Thymus (tissue), 11 donors: Measurements from ENCODE around the gene NCKIPSD. TPM values are rescaled to one million over a fixed set of nuclear protein-coding genes. Genes with fewer than 3 reads are reported as not detected.

Source experiments
- DNase-seq, 9 donors: peaks; one replicate each; pipeline ENCODE4 v3.0.0-alpha.2; 2013; ENCODE audit warnings: low spot score in 9 of 9, low read depth in 6 of 9, missing footprints in 1 of 9
- H3K27ac ChIP-seq, 2 donors: one replicate each; pipeline ENCODE4 v1.5.1; 2013; ENCODE audit warnings: control low read depth in 1 of 2, low read depth in 1 of 2, low read length in 1 of 2, mild to moderate bottlenecking in 1 of 2, moderate library complexity in 1 of 2
- H3K27me3 ChIP-seq, 2 donors: one replicate each; pipeline ENCODE4 v1.5.1; 2013; ENCODE audit warnings: low read length in 1 of 2; ENCODE audit not compliant: control insufficient read depth in 2 of 2, insufficient read depth in 1 of 2
- H3K36me3 ChIP-seq, 2 donors: one replicate each; pipeline ENCODE4 v1.5.1; 2013; ENCODE audit warnings: low read length in 1 of 2, mild to moderate bottlenecking in 1 of 2, moderate library complexity in 1 of 2; ENCODE audit not compliant: control insufficient read depth in 2 of 2, insufficient read depth in 2 of 2
- H3K4me1 ChIP-seq, 2 donors: one replicate each; pipeline ENCODE4 v1.5.1; 2013; ENCODE audit warnings: low read length in 2 of 2; ENCODE audit not compliant: control insufficient read depth in 2 of 2, insufficient read depth in 2 of 2
- H3K4me3 ChIP-seq, 2 donors: one replicate each; pipeline ENCODE4 v1.5.1; 2013; ENCODE audit warnings: low read length in 2 of 2, control low read depth in 1 of 2, mild to moderate bottlenecking in 1 of 2
- H3K9me3 ChIP-seq, 2 donors: one replicate each; pipeline ENCODE4 v1.5.1; 2013; ENCODE audit warnings: low read length in 1 of 2, mild to moderate bottlenecking in 1 of 2; ENCODE audit not compliant: control insufficient read depth in 2 of 2, insufficient read depth in 1 of 2
- WGBS: extraction: QIAGEN DNeasy Blood & Tissue Kit; methylation state at CpG from one replicate; pipeline ENCODE4 v1.1.7; 2013; 5-methylcytosine and 5-hydroxymethylcytosine counted together
- polyA plus RNA-seq: library from polyadenylated mRNA; stranded (reverse); fragments of 200-250 nt; gene quantifications from one replicate; pipeline ENCODE4 v1.2.3, GENCODE V29; 2013
- total RNA-seq: library from RNA; stranded (reverse); fragments of 120-200 nt; gene quantifications from one replicate; pipeline ENCODE4 v1.2.4, GENCODE V29; 2013
- donor health status: healthy.

NCKIPSD gene
- total and polyA plus RNA-seq, 2 donors: 7.0 to 8.8 TPM

DNA sequence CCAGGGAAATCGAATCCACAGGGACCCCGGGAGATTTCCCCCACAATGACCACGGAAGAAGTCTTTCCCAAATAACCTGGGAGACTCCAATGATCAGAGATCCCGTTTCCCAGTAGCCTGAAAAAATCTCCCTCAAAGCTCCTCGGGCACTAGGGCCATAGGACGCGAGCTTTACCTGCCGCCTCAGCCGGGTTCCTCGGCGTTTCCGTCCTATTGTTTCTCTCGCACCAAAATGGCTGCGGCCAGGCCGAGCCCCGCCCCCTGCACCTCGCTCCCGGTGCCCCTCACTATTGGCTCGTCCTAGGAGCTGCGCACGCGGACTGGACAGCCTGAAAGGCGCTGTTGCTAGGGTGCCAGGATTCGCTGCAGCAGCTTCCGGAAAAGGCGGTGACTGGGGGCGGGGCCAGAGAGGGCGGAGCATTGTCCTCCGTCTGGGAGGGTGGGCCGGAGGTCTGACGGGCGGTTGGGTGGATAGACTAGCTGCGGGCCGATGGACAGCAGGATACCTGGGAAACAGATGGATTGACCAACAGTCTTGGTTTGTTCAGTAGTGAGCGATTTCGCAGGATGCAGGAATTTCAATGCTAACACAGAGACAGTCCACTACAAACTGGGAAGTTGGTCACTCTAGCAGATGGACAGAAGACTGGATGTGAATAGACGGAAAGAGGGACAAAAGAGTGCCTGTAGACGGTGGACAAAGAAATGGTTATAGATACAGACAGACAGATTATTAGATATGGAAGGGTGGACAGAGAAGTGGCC, 31.4 kb upstream of the NCKIPSD start, which contains the start of gene IP6K2:
TSS of gene IP6K2 (minus strand) at position 240 of the 765 bp plus-strand sequence. CDS start 21,930 bp downstream, outside the sequence.
- peaks cover 8 to 27% of the 10 kb centered on the region in 2 donors for H3K4me1 ChIP-seq
- 4% methylated on average over 38 of the region's 38 CpGs for WGBS
- H3K4me3 ChIP-seq: peak within 1 kb of the TSS; percentile 80 to 100

DNA sequence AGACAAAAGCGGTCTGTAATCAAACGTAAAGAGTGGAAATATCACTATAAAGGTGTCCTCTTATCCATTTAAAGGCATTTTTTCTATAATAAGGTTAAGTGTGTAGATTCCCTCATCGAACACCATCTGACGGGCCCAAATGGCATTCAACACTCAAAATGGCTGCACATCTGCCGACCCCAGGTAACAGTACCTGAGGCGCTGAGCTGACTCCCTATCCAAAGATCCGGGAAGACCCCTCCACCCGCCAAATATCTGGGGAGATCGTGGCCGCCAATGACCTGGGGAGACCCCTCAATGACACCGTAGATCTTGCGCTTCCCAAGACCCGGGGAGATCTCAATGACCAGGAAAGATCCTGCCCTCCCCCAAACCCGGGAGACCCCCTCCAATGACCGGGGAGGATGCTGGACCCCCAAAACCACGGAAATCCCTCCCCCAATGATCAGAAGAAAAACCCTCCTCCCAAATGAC, 30.8 kb upstream of the NCKIPSD start:
- Histone ChIP-seq H3K36me3 (peaks cover 14 to 34% of the 10 kb centered on the region in 2 donors), H3K27ac (peak overlapping the region; percentile 89 to 90), H3K4me3 (peak overlapping the region; percentile 80 to 100), H3K27me3 (no peaks in the 10 kb centered on the region), H3K9me3 (no peaks in the 10 kb centered on the region), H3K4me1 (peaks cover 11 to 29% of the 10 kb centered on the region in 2 donors)
- DNase-seq: peak in 5 of 9 donors; percentile 19 to 70 (median 48)
- WGBS: under 1% methylated on average over 16 of the region's 16 CpGs

More for the DNA sequence above, 31.4 kb upstream of the NCKIPSD start, which contains the start of gene IP6K2:
- Histone ChIP-seq H3K9me3 (no peaks in the 10 kb centered on the region), H3K27me3 (no peaks in the 10 kb centered on the region), H3K36me3 (peaks cover 8 to 29% of the 10 kb centered on the region in 2 donors), H3K27ac (peak within 1 kb of the TSS; percentile 89 to 90)
- DNase-seq: peak; percentile 88 to 98 (median 92)

DNA sequence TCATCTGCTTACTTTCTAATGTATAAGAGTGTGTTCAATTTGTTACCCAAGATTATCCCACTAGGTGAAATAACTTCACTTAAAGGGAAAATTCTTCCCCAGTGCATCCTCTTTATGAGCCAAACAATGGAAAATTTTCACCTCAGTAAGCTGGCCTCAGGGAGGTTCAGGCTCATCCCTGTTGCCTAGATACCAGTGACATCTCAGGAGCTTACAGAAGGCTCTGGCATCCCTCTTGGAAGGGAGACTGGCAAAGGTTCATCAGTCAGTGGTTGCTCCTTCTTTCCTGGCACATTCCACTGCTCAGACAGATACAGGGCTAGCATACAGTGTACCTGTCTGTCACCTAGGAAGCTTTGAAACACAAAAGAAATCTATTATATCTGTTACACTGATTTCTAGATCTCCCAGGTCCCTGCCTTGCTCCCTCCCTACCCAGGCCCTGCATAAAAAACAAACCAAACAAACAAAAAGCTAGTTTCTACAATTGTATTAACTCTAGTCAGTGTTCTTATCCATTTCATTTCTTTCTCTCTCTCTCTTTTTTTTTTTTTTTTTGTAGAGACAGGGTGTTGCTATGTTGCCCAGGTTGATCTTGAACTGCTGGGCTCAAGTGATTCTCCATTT, 29.6 kb upstream of the NCKIPSD start:
- Histone ChIP-seq H3K4me3 (peak overlapping the region; percentile 80 to 100), H3K4me1 (peaks cover 11 to 29% of the 10 kb centered on the region in 2 donors), H3K9me3 (no peaks in the 10 kb centered on the region), H3K36me3 (peaks cover 26 to 46% of the 10 kb centered on the region in 2 donors), H3K27ac (no peak overlapping the region), H3K27me3 (no peaks in the 10 kb centered on the region)
- DNase-seq: no peak

DNA sequence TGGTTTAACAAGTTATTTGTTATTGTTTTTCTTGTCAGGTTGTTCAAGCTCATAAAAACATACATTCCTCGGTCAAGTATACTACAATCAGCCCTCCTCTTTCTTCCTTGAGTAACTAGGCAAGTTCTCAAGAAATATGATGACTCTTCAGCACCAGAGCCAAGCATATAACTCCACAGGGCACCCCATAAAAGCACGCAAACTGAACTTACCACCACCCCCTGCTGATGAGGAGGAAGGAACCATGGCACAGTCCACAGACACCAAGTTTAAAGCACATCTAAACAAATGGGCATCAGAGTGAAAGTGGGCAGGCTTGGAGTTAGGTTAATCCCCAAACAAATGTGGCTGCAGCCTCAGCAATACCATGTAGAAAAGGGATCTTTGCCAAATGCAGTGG, 26.0 kb upstream of the NCKIPSD start:
- Histone ChIP-seq H3K27ac (no peak overlapping the region), H3K36me3 (peaks cover 53 to 77% of the 10 kb centered on the region in 2 donors), H3K4me3 (no peak overlapping the region), H3K4me1 (peaks cover 11 to 24% of the 10 kb centered on the region in 2 donors), H3K9me3 (no peaks in the 10 kb centered on the region), H3K27me3 (no peaks in the 10 kb centered on the region)
- no peak for DNase-seq
- WGBS: 96% methylated on average over 2 of the region's 2 CpGs

DNA sequence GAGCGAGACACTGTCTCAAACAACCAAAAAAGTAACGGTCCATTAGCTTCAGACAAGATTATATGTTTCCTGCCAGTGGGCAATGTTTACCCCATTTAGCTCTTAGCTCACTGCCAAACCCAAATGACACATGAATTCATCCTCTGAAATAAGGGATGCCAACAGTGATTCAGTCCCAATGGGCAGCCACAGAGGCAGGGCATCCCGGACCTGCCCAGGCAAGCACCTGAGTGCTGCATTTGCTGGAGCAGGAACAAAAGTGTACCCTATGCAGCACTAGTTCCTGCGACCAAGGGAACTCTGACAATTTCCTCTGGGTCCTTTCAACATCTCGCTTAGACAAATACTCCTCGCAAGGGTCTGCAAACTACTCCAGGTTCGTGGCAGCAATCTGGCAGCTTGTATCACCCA, 23.3 kb upstream of the NCKIPSD start:
- H3K27me3 ChIP-seq: no peaks in the 10 kb centered on the region
- peaks cover 3 to 10% of the 10 kb centered on the region in 2 donors for H3K4me1 ChIP-seq
- peaks cover 60 to 85% of the 10 kb centered on the region in 2 donors for H3K36me3 ChIP-seq
- no peak for DNase-seq
- H3K4me3 ChIP-seq: no peak overlapping the region
- 93% methylated on average over 7 of the region's 7 CpGs for WGBS
- H3K9me3 ChIP-seq: no peaks in the 10 kb centered on the region
- H3K27ac ChIP-seq: no peak overlapping the region

GRCh38 chr3:48708481-48708889, 22.8 kb upstream of the NCKIPSD start:
- 92% methylated on average over 2 of the region's 2 CpGs for WGBS
- H3K36me3 ChIP-seq: peaks cover 60 to 80% of the 10 kb centered on the region in 2 donors

GRCh38 chr3:48707157-48707556, 21.4 kb upstream of the NCKIPSD start:
- 96% methylated on average over 5 of the region's 5 CpGs for WGBS
- no peaks in the 10 kb centered on the region for H3K27me3 ChIP-seq
- H3K36me3 ChIP-seq: peaks cover 59 to 76% of the 10 kb centered on the region in 2 donors
- H3K4me1 ChIP-seq: peaks cover 2 to 3% of the 10 kb centered on the region in 2 donors
- no peaks in the 10 kb centered on the region for H3K9me3 ChIP-seq
- no peak for DNase-seq
- no peak overlapping the region for H3K4me3 ChIP-seq
- H3K27ac ChIP-seq: no peak overlapping the region

More at GRCh38 chr3:48708481-48708889, 22.8 kb upstream of the NCKIPSD start:
- Histone ChIP-seq H3K27me3 (no peaks in the 10 kb centered on the region), H3K4me3 (no peak overlapping the region), H3K4me1 (peaks cover 3 to 8% of the 10 kb centered on the region in 2 donors), H3K9me3 (no peaks in the 10 kb centered on the region), H3K27ac (no peak overlapping the region)
- DNase-seq: no peak

GRCh38 chr3:48702320-48702920, 16.7 kb upstream of the NCKIPSD start:
- H3K4me1 ChIP-seq: no peaks in the 10 kb centered on the region
- 95% methylated on average over 6 of the region's 6 CpGs for WGBS
- H3K9me3 ChIP-seq: no peaks in the 10 kb centered on the region
- no peak for DNase-seq
- no peak overlapping the region for H3K27ac ChIP-seq
- H3K27me3 ChIP-seq: no peaks in the 10 kb centered on the region
- peaks cover 37 to 72% of the 10 kb centered on the region in 2 donors for H3K36me3 ChIP-seq
- no peak overlapping the region for H3K4me3 ChIP-seq
